Muscle layer of duodenum (tissue), 2 donors: ENCODE measurements around the gene PRM2.
A peak's percentile ranks its signal among the peaks of the same experiment; 100 is the strongest.

Experiments
- H3K27ac ChIP-seq: one replicate; pipeline ENCODE4 v1.7.0; 2013; ENCODE audit warnings: mild to moderate bottlenecking, low read length
- H3K27me3 ChIP-seq: one replicate; pipeline ENCODE4 v1.7.0; 2013; ENCODE audit warnings: low read depth, mild to moderate bottlenecking, control low read depth, low read length
- H3K36me3 ChIP-seq, 2 donors: one replicate each; pipeline ENCODE4 v1.7.0; 2013; ENCODE audit warnings: low read length in 2 of 2, control low read depth in 1 of 2, mild to moderate bottlenecking in 1 of 2; ENCODE audit not compliant: insufficient read depth in 2 of 2, control insufficient read depth in 1 of 2
- H3K4me1 ChIP-seq, 2 donors: one replicate each; pipeline ENCODE4 v1.7.0; 2013; ENCODE audit warnings: low read length in 2 of 2, mild to moderate bottlenecking in 2 of 2, control low read depth in 1 of 2, moderate library complexity in 1 of 2; ENCODE audit not compliant: insufficient read depth in 2 of 2, control insufficient read depth in 1 of 2
- H3K4me3 ChIP-seq, 2 donors: one replicate each; pipeline ENCODE4 v1.7.0; 2013; ENCODE audit warnings: low read length in 2 of 2, low read depth in 1 of 2, mild to moderate bottlenecking in 1 of 2
- H3K9me3 ChIP-seq, 2 donors: one replicate each; pipeline ENCODE4 v1.7.0; 2013; ENCODE audit warnings: low read length in 2 of 2, control low read depth in 1 of 2, mild to moderate bottlenecking in 1 of 2; ENCODE audit not compliant: control insufficient read depth in 1 of 2
- donor health status: healthy.

PRM2 gene

GRCh38 chr16:11265124-11265523 lies 11.2 kb downstream of the PRM2 start:
- Histone ChIP-seq H3K36me3 (no peaks in the 10 kb centered on the region), H3K9me3 (no peaks in the 10 kb centered on the region), H3K27ac (no peak overlapping the region), H3K4me1 (no peaks in the 10 kb centered on the region), H3K4me3 (no peak overlapping the region), H3K27me3 (no peaks in the 10 kb centered on the region)

- H3K4me3 ChIP-seq: no peak overlapping the region
- no peaks in the 10 kb centered on the region for H3K27me3 ChIP-seq
- no peak overlapping the region for H3K27ac ChIP-seq
- no peaks in the 10 kb centered on the region for H3K9me3 ChIP-seq
- peaks cover under 1 to 1% of the 10 kb centered on the region in 2 donors for H3K4me1 ChIP-seq
- H3K36me3 ChIP-seq: no peaks in the 10 kb centered on the region
Measured at GRCh38 chr16:11264155-11264832, 12.0 kb downstream of the PRM2 start.

GRCh38 chr16:11263737-11264136 lies 12.5 kb downstream of the PRM2 start:
- Histone ChIP-seq H3K36me3 (no peaks in the 10 kb centered on the region), H3K4me1 (peaks cover 6% of the 10 kb centered on the region in 2 donors), H3K27ac (no peak overlapping the region)

GRCh38 chr16:11262915-11263314 lies 13.4 kb downstream of the PRM2 start:
- no peaks in the 10 kb centered on the region for H3K27me3 ChIP-seq
- H3K9me3 ChIP-seq: no peaks in the 10 kb centered on the region
- no peak overlapping the region for H3K4me3 ChIP-seq
- H3K4me1 ChIP-seq: peaks cover 6% of the 10 kb centered on the region in 2 donors
- H3K27ac ChIP-seq: no peak overlapping the region
- H3K36me3 ChIP-seq: no peaks in the 10 kb centered on the region

More at GRCh38 chr16:11263737-11264136, 12.5 kb downstream of the PRM2 start:
- Histone ChIP-seq H3K27me3 (no peaks in the 10 kb centered on the region), H3K9me3 (no peaks in the 10 kb centered on the region), H3K4me3 (no peak overlapping the region)

- H3K9me3 ChIP-seq: no peaks in the 10 kb centered on the region
- no peak overlapping the region for H3K4me3 ChIP-seq
- H3K27me3 ChIP-seq: no peaks in the 10 kb centered on the region
- peaks cover 6 to 16% of the 10 kb centered on the region in 2 donors for H3K4me1 ChIP-seq
- no peaks in the 10 kb centered on the region for H3K36me3 ChIP-seq
- H3K27ac ChIP-seq: no peak overlapping the region
Measured at GRCh38 chr16:11260596-11260966, 15.7 kb downstream of the PRM2 start.

- H3K9me3 ChIP-seq: no peaks in the 10 kb centered on the region
- no peaks in the 10 kb centered on the region for H3K27me3 ChIP-seq
- no peak overlapping the region for H3K4me3 ChIP-seq
- no peaks in the 10 kb centered on the region for H3K36me3 ChIP-seq
- H3K4me1 ChIP-seq: peaks cover 6 to 16% of the 10 kb centered on the region in 2 donors
- H3K27ac ChIP-seq: no peak overlapping the region
Measured at GRCh38 chr16:11259655-11260595, 16.4 kb downstream of the PRM2 start.

- Histone ChIP-seq H3K27ac (no peak overlapping the region), H3K4me1 (peaks cover 6 to 21% of the 10 kb centered on the region in 2 donors), H3K4me3 (peak overlapping the region; percentile 6 to 42), H3K27me3 (no peaks in the 10 kb centered on the region), H3K9me3 (no peaks in the 10 kb centered on the region), H3K36me3 (no peaks in the 10 kb centered on the region)
Measured at GRCh38 chr16:11258553-11259492, 17.5 kb downstream of the PRM2 start.

- Histone ChIP-seq H3K9me3 (no peaks in the 10 kb centered on the region), H3K27ac (peak overlapping the region; percentile 41), H3K4me3 (peak overlapping the region; percentile 68 to 81), H3K36me3 (no peaks in the 10 kb centered on the region), H3K4me1 (peaks cover 6 to 21% of the 10 kb centered on the region in 2 donors), H3K27me3 (no peaks in the 10 kb centered on the region)
Measured at GRCh38 chr16:11257131-11257938, 18.9 kb downstream of the PRM2 start.

- H3K4me1 ChIP-seq: peaks cover 6 to 21% of the 10 kb centered on the region in 2 donors
- H3K36me3 ChIP-seq: no peaks in the 10 kb centered on the region
- peak overlapping the region; percentile 86 for H3K27ac ChIP-seq
- H3K9me3 ChIP-seq: no peaks in the 10 kb centered on the region
- peak overlapping the region; percentile 68 to 81 for H3K4me3 ChIP-seq
- H3K27me3 ChIP-seq: no peaks in the 10 kb centered on the region
Measured at GRCh38 chr16:11256661-11257130, 19.6 kb downstream of the PRM2 start.
